Activated CD8-positive, alpha-beta memory T cell treated with anti-CD3 and anti-CD28 coated beads, Interleukin-2, amount 50 U/mL, for 24 hours (primary cell): ENCODE data around the gene C2orf92.

Experiments used
- DNase-seq: peaks from one replicate; pipeline ENCODE4 v3.0.0-alpha.2; 2020; ENCODE audit errors: extremely low read depth

C2orf92 gene

GRCh38 chr2:97745474-97746174, 76.1 kb downstream of the C2orf92 start:
- no peak for DNase-seq

GRCh38 chr2:97747285-97747684, 77.8 kb downstream of the C2orf92 start:
- DNase-seq = no peak

- DNase-seq = no peak
Observed at GRCh38 chr2:97747716-97748115, 78.2 kb downstream of the C2orf92 start.

- DNase-seq = no peak
Observed at GRCh38 chr2:97749581-97749980, 80.1 kb downstream of the C2orf92 start.

GRCh38 chr2:97750017-97750416, 80.5 kb downstream of the C2orf92 start:
- no peak for DNase-seq

- DNase-seq = no peak
Observed at GRCh38 chr2:97751752-97752151, 82.2 kb downstream of the C2orf92 start.
